Activated CD4-positive, alpha-beta T cell treated with anti-CD3 and anti-CD28 coated beads, Interleukin-2, amount 50 U/mL, for 48 hours (primary cell): ENCODE measurements around the gene OR8B2.
"Not testable (repeated sequence)": the region's sequence is repeated elsewhere in the genome, so short reads cannot be mapped to it uniquely, and the experiment has no call there.

Source experiments
- DNase-seq, 2 experiments: peaks; one replicate each; pipeline ENCODE4 v3.0.0-alpha.2; 2020

OR8B2 gene

GRCh38 chr11:124384399-124384798 is at the start of gene OR8B2:
OR8B2 (minus strand) TSS chr11:124384499; CDS start chr11:124383343, 1,156 bp downstream.
- no peak for DNase-seq

- no peak for DNase-seq
Measured at GRCh38 chr11:124429599-124429998, 45.3 kb upstream of the OR8B2 start.

DNA sequence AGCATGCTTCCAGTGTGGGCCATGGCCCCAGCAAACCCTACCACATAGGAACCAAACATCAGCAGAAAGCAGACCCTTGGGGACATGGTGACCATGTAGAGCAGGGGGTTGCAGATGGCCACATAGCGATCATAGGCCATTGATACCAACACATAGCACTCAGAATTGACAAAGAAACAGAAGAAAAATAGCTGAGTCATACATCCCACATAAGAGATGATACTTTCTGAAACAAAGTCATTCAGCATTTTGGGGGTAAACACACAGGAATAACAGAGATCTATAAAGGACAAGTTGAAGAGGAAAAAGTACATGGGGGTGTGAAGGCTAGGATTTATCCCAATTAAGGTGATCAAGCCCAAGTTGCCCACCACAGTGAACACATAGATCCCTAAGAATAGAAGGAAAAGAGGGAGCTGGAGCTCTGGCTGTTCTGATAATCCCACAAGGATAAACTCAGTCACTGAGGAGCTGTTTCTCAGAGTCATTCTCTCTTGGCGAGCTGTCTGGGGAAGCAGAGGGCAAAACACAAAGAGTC is 40.2 kb upstream of the OR8B2 start, which contains the start of gene OR8B4:
Gene OR8B4, minus strand, starts transcription at position 488 of the 538 bp plus-strand sequence. Its CDS starts 0 bp downstream, at position 488.
- no peak for DNase-seq

- DNase-seq = no peak
Measured at GRCh38 chr11:124421043-124421442, 36.7 kb upstream of the OR8B2 start.

DNA sequence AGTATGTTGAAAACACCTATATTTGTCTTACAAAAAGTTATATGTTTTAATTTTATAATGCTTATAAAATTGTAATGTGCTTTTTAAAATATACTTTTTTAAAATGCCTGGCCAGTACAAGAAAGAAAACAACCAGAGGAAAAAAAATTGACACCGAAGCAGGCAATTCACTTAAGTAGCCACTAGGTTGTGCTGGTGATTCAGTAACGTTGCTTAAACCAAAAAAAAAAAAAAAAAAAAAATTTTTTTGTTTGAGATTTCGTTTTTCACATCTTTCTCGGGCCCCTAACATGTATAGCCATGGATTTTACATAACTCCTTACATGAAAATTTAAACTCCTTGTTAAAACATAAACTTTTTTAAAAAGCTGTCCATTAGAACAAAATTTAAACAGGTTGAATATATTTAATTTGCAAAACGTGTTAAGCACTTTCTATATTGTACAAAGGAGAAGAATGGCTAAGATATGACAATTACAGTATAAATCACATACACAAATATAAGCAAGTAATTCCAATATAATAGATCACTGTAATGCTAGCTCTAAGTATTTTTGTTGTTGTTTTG is 31.1 kb upstream of the OR8B2 start:
- DNase-seq = no peak

- DNase-seq = no peak
Measured at GRCh38 chr11:124409906-124410305, 25.6 kb upstream of the OR8B2 start.

DNA sequence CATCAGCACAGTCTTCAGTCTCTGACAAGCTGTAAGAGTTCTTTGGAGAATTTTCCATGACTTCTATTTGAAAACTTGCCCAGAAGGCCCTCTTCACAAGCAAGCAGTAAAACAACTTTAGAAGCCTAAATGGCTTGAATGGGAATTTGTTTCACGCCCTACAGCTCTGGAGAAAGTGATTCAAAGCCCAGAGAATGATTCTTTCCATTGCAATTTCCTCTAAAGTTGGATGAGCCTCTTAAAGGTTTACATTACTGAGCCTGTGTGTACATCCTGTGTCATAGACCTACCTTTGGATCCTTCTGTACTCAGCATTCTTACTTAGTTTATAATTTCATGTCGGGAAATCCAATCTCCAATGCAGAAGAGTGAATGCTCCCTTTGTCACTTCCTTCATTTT is 21.3 kb upstream of the OR8B2 start:
- no peak for DNase-seq

GRCh38 chr11:124403186-124403585 is 18.9 kb upstream of the OR8B2 start:
- DNase-seq = not testable (repeated sequence)

GRCh38 chr11:124402326-124402922 is 18.1 kb upstream of the OR8B2 start:
- DNase-seq = peak; percentile 53 to 68

- no peak for DNase-seq
Measured at GRCh38 chr11:124398924-124399323, 14.6 kb upstream of the OR8B2 start, which contains the start of gene OR8B3. OR8B3 (minus strand) TSS chr11:124399024; CDS start chr11:124397351, 1,673 bp downstream.

DNA sequence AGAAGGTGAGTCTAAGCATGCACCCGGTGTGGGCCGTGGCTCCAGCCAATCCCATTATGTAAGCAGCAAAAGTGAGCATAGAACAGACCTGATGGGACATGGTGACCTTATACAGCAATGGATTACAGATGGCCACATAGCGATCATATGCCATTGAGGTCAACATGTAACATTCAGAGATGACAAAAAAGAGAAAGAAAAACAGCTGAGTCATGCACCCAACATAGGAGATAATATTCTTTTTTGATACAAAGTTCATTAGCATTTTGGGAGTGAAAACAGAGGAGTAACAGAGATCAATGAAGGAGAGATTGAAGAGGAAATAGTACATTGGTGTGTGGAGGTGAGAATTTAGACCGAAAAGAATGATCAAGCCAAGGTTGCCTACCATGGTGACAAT is 12.5 kb upstream of the OR8B2 start:
- not testable (repeated sequence) for DNase-seq

GRCh38 chr11:124394408-124394807 is 10.1 kb upstream of the OR8B2 start:
- no peak for DNase-seq

GRCh38 chr11:124382857-124383256 is 1.4 kb downstream of the OR8B2 start:
- DNase-seq = not testable (repeated sequence)

DNA sequence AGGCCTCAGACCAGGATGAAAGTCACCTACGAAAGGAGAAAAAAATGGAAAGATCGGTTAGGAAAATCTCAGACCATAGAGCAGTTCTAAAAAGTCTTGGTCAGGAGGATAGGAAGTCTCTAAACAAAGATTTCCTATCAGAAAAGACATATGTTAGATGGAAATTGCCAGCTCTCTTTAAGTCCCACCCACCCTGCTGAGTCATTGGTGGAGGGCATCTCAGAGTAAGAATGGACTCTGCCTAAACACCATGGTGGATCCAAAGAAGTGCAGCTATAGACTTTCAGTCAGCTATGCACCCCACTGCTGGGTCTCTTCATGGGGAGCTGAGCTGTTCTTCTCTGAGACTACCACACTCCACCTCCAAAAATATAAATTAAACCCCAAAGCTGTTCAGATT is 3.7 kb downstream of the OR8B2 start:
- no peak for DNase-seq

GRCh38 chr11:124376280-124376679 is 8.0 kb downstream of the OR8B2 start:
- DNase-seq = no peak

- DNase-seq = no peak
Measured at GRCh38 chr11:124359566-124359965, 24.7 kb downstream of the OR8B2 start.

DNA sequence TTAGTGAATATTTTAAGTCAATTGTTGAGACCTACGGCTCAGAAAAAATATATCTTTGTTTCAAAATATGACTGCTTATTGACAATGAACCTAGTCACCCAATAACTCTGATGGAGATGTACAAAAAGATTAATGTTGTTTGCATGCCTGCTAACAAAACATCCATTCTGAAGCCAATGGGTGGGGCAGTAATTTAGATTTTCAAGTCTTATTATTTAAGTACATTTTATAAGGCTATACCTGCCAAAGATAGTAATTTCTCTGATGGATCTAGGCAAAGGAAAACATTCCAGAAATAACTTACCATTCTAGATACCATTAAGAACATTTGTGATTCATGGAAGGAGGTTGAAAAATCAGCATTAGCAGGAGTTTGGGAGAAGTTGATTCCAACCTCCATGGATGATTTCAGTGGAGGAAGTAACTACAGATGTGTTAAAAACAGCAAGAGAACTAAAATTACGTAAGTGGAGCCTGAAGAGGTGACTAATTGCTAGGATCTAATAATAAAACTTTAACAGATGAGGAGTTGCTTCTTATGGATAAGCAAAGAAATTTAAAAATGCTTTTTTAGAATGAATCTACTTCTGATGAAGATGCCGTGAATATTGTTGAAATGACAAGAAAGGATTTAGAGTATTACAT is 37.9 kb downstream of the OR8B2 start:
- DNase-seq = no peak

GRCh38 chr11:124344346-124344745 is 40.0 kb downstream of the OR8B2 start:
- DNase-seq = no peak

GRCh38 chr11:124340142-124340447 is 44.2 kb downstream of the OR8B2 start:
- DNase-seq = no peak

GRCh38 chr11:124339396-124340141 is 44.7 kb downstream of the OR8B2 start:
- DNase-seq = no peak
